Fibroblast of pulmonary artery (primary cell): ENCODE data around the gene PDZD2.

Experiments used
- DNase-seq: peaks from one replicate; pipeline ENCODE4 v3.0.0-alpha.2; 2010; ENCODE audit warnings: low read depth
- H3K4me3 ChIP-seq: replicated peaks from 2 replicates; pipeline ENCODE4 v1.5.1; 2011; ENCODE audit warnings: low read depth, mild to moderate bottlenecking, control low read depth, low read length, moderate library complexity
- TF ChIP-seq, protein P1 (sequence below): IDR thresholded peaks from 2 replicates; pipeline ENCODE4 v1.5.1; 2011; ENCODE audit warnings: mild to moderate bottlenecking, control low read depth, low read length, inconsistent platforms; ENCODE audit errors: missing control alignments

The PDZD2 gene

GRCh38 chr5:31663519-31663918 is 24.6 kb downstream of the PDZD2 start:
- peak; percentile 3 for DNase-seq
- TF ChIP-seq, protein P1, sequence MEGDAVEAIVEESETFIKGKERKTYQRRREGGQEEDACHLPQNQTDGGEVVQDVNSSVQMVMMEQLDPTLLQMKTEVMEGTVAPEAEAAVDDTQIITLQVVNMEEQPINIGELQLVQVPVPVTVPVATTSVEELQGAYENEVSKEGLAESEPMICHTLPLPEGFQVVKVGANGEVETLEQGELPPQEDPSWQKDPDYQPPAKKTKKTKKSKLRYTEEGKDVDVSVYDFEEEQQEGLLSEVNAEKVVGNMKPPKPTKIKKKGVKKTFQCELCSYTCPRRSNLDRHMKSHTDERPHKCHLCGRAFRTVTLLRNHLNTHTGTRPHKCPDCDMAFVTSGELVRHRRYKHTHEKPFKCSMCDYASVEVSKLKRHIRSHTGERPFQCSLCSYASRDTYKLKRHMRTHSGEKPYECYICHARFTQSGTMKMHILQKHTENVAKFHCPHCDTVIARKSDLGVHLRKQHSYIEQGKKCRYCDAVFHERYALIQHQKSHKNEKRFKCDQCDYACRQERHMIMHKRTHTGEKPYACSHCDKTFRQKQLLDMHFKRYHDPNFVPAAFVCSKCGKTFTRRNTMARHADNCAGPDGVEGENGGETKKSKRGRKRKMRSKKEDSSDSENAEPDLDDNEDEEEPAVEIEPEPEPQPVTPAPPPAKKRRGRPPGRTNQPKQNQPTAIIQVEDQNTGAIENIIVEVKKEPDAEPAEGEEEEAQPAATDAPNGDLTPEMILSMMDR: no peak
- no peak overlapping the region for H3K4me3 ChIP-seq

DNA sequence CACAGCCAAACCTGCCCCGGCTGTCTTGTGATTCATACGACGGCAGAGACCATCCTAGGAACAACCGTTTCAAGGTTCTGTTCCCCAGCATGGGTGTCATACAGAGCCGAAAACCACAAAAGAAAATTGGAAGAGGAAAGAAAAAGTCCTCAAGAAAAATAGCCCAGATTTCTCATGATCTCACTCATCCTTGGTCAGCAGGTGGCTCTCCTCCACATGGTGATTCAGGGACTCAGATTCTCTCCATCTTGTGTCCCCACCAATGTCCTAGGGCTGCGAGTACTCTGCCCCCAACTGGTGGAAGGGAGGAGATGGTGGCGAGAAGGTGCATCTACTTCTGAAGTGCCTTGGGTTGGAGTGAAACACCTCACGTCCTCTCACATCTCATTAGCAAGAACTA is 25.6 kb downstream of the PDZD2 start:
- peak; percentile 6 for DNase-seq
- TF ChIP-seq, protein P1: no peak
- no peak overlapping the region for H3K4me3 ChIP-seq

DNA sequence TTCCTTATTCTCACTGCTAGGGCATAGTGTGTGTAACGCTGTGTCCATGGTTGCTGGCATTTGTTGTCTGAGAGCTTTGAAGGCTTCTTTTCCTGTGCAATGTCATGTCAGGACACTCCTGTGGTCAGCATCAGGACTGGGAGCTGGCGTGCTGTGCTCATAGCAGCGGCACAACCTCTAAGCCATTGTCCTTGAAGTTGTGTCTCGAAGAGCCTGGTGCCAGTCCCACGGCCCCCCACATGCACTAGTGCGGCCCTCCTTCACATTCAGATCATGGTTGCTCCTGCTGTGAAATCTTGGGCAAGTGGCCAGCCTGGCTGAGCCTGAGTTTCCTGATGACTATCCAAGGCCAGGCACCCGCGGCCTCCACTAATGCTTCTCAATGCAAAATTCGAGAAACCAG is 32.4 kb downstream of the PDZD2 start:
- TF ChIP-seq, protein P1: no peak
- DNase-seq: no peak
- H3K4me3 ChIP-seq: no peak overlapping the region

- no peak for DNase-seq
- H3K4me3 ChIP-seq: no peak overlapping the region
- TF ChIP-seq, protein P1: no peak
Measured at GRCh38 chr5:31674371-31674951, 35.5 kb downstream of the PDZD2 start.

DNA sequence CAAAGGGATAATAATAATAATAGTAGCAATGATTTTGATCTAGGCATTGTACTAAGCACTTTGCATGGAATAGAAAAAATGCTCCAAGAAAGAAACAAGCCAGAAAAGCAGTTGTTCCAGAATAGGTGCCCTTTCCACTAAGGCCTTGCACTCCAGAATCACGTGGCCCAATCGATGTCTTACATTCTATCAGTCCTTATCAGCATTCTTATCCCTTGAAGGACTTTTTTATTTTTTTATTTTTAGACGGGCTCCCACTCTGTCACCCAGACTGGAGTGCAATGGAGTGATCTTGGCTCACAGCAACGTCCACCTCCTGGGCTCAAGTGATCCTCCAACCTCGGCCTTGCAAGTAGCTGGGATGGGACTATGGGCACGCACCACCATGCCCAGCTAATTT is 36.5 kb downstream of the PDZD2 start:
- DNase-seq: no peak
- no peak overlapping the region for H3K4me3 ChIP-seq
- TF ChIP-seq, protein P1: no peak

DNA sequence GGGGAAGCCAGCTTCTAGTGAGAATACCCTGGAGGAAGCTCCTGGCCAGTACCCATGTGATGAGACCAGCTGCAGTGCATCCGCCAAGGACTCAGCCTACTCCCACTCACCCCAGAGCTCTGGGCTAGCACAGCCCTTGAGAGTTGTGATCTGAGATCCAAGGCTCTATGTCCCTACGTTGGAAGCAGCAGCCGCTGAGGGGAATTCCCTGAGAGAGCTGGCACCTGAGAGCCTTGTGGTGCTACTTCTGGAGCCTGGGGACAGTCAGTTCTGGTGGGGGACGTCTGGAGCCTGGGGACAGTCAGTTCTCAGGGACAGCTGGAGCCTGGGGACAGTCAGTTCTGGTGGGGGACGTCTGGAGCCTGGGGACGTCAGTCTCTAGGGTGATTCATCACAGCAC is 39.2 kb downstream of the PDZD2 start:
- peak; percentile 1 for DNase-seq
- H3K4me3 ChIP-seq: no peak overlapping the region
- TF ChIP-seq, protein P1: no peak

- H3K4me3 ChIP-seq: no peak overlapping the region
- TF ChIP-seq, protein P1: no peak
- DNase-seq: no peak
Measured at GRCh38 chr5:31680528-31680927, 41.6 kb downstream of the PDZD2 start.
